Activated naive CD8-positive, alpha-beta T cell treated with anti-CD3 and anti-CD28 coated beads, Interleukin-2, amount 50 U/mL, for 24 hours (primary cell): ENCODE data around the gene PCBP3.
"Not testable (repeated sequence)": the region's sequence is repeated elsewhere in the genome, so short reads cannot be mapped to it uniquely, and the experiment has no call there.

Experiments
- ATAC-seq: fragments of 150-1000 bp; cut with Tn5 transposase; one replicate; pipeline ENCODE4 v1.10.0; 2021
- DNase-seq: peaks from one replicate; pipeline ENCODE4 v3.0.0; 2021
- H3K27ac Mint-ChIP-seq: one replicate; pipeline ENCODE4 v1.8.0; 2021; ENCODE audit warnings: mild to moderate bottlenecking, mixed read lengths
- H3K27me3 Mint-ChIP-seq: one replicate; pipeline ENCODE4 v1.8.0; 2021; ENCODE audit warnings: mixed read lengths
- H3K36me3 Mint-ChIP-seq: one replicate; pipeline ENCODE4 v1.8.0; 2021; ENCODE audit warnings: low read depth, mixed read lengths
- H3K4me1 Mint-ChIP-seq: one replicate; pipeline ENCODE4 v1.8.0; 2021; ENCODE audit warnings: mixed read lengths
- H3K4me3 Mint-ChIP-seq: one replicate; pipeline ENCODE4 v1.8.0; 2021; ENCODE audit warnings: mild to moderate bottlenecking, moderate library complexity, mixed read lengths
- H3K9me3 Mint-ChIP-seq: one replicate; pipeline ENCODE4 v1.8.0; 2021; ENCODE audit warnings: mixed read lengths

Gene PCBP3

DNA sequence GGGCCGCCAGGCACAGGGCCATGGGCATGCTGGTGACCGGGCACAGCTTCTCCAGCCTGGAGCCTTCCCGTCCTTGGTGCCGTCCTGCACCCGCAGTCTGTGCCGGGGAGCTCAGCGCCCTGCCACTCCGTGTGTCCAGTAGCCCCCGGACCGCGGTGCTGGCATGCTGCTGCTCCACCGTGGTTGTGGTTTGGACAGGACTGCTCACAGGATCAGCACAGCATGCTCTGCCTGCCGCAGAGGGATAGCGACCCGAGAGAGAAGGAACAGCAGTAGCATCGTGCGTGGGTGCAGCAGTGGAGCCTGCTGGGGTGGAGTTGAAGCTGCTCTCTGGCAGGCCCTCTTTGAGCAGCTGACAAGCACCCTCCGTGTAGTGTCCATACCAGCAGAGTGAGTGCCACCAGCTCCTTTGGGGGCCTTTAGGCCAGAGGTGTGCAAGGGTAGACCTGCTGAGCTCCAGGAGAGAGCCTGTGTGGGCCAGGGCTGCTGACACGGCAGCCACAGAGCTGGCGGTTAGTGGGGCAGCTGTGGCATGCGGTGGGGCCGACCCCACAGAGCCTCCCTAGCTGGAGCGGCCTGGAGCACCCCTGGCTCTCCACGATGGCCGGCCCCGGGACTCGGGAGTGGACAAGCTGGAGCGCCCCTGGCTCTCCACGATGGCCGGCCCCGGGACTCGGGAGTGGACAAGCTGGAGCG, 6.4 kb upstream of the PCBP3 start:
- peaks cover 2% of the 10 kb centered on the region for H3K27me3 Mint-ChIP-seq
- no peak overlapping the region for H3K27ac Mint-ChIP-seq
- H3K9me3 Mint-ChIP-seq: no peaks in the 10 kb centered on the region
- H3K36me3 Mint-ChIP-seq: no peaks in the 10 kb centered on the region
- no peak for DNase-seq
- H3K4me3 Mint-ChIP-seq: no peak overlapping the region
- ATAC-seq: no peak
- H3K4me1 Mint-ChIP-seq: peaks cover 11% of the 10 kb centered on the region

DNA sequence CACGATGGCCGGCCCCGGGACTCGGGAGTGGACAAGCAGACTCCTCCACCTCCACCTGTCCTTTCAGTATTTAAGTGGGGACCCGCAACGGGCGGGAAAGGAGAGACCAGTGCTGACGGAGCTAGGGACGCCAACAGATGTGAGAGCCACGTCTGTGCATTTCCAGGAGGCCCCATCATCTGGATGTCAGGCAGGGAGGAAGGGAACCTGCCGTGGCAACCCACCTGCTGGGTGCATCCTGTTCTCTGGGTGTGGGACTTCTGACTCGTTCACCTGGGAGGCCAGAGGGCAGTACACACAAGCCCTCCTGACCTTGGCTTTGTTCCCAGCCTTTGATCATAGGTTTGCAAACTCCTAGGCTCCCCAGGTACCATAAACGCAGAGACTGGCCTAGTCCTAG, 5.6 kb upstream of the PCBP3 start:
- no peaks in the 10 kb centered on the region for H3K9me3 Mint-ChIP-seq
- no peak overlapping the region for H3K27ac Mint-ChIP-seq
- no peak for ATAC-seq
- H3K36me3 Mint-ChIP-seq: no peaks in the 10 kb centered on the region
- DNase-seq: no peak
- H3K4me3 Mint-ChIP-seq: no peak overlapping the region
- peaks cover 10% of the 10 kb centered on the region for H3K4me1 Mint-ChIP-seq
- H3K27me3 Mint-ChIP-seq: peaks cover 2% of the 10 kb centered on the region

GRCh38 chr21:45638707-45639106, 4.8 kb upstream of the PCBP3 start:
- Mint-ChIP-seq H3K4me3 (no peak overlapping the region), H3K9me3 (no peaks in the 10 kb centered on the region)
- ATAC-seq: no peak

GRCh38 chr21:45639206-45640000, 4.1 kb upstream of the PCBP3 start:
- ATAC-seq: no peak
- H3K27ac Mint-ChIP-seq: no peak overlapping the region
- no peak for DNase-seq

More at GRCh38 chr21:45638707-45639106, 4.8 kb upstream of the PCBP3 start:
- no peak overlapping the region for H3K27ac Mint-ChIP-seq
- no peak for DNase-seq
- no peaks in the 10 kb centered on the region for H3K36me3 Mint-ChIP-seq
- peaks cover 2% of the 10 kb centered on the region for H3K27me3 Mint-ChIP-seq
- peaks cover 10% of the 10 kb centered on the region for H3K4me1 Mint-ChIP-seq

DNA sequence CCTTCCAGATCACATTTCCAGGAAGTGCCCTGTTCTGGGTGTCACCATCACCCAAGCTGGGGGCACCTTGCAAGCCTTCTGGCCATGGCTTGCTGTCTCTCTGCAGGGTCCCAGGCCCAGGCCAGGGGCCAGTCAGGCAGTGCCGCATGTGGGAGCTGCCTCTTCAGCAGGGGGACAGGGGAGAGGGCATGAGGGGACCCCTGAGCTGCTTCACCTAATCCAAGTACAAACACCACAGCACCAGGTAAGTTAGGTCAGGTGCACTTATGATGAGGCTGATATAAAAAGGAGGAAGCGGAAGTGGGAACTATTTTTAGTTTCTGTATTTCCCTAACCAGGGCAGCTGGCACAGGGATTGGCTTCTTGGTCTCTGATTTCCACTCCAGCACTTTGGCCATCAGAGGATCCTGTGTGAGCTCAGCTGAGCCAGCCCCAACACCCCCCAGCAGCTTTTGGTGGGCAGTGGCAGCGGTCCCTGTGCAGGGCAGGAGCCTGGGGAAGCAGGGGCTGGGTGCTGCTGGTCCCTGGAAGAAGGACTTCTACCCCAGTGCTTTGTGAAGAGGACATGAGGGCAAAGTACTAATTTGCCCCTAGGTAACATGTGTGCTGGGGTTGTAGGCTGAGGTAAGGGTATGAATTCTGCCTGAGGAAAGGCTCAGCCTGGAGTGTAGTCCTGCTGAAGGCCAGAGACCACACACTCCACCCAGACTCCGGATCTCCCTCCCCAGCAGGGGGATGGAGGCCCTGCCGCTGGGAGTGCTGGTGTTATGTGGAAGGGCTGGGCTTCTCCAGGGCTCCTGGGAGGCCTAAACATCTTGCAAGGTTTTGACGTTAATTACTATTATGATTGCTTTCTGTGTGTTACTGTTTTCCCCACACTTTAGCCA, 3.3 kb upstream of the PCBP3 start:
- Mint-ChIP-seq H3K36me3 (no peaks in the 10 kb centered on the region), H3K27me3 (peaks cover 12% of the 10 kb centered on the region), H3K4me1 (peaks cover 21% of the 10 kb centered on the region), H3K27ac (no peak overlapping the region), H3K4me3 (no peak overlapping the region), H3K9me3 (no peaks in the 10 kb centered on the region)
- ATAC-seq (no peak), DNase-seq (no peak)

More at GRCh38 chr21:45639206-45640000, 4.1 kb upstream of the PCBP3 start:
- no peaks in the 10 kb centered on the region for H3K9me3 Mint-ChIP-seq
- peaks cover 4% of the 10 kb centered on the region for H3K27me3 Mint-ChIP-seq
- peaks cover 12% of the 10 kb centered on the region for H3K4me1 Mint-ChIP-seq
- no peaks in the 10 kb centered on the region for H3K36me3 Mint-ChIP-seq
- no peak overlapping the region for H3K4me3 Mint-ChIP-seq

GRCh38 chr21:45640888-45641479, 2.5 kb upstream of the PCBP3 start:
- Mint-ChIP-seq H3K4me1 (peaks cover 27% of the 10 kb centered on the region), H3K4me3 (no peak overlapping the region), H3K27me3 (peaks cover 18% of the 10 kb centered on the region), H3K36me3 (no peaks in the 10 kb centered on the region), H3K9me3 (no peaks in the 10 kb centered on the region), H3K27ac (no peak overlapping the region)
- DNase-seq: no peak
- no peak for ATAC-seq

DNA sequence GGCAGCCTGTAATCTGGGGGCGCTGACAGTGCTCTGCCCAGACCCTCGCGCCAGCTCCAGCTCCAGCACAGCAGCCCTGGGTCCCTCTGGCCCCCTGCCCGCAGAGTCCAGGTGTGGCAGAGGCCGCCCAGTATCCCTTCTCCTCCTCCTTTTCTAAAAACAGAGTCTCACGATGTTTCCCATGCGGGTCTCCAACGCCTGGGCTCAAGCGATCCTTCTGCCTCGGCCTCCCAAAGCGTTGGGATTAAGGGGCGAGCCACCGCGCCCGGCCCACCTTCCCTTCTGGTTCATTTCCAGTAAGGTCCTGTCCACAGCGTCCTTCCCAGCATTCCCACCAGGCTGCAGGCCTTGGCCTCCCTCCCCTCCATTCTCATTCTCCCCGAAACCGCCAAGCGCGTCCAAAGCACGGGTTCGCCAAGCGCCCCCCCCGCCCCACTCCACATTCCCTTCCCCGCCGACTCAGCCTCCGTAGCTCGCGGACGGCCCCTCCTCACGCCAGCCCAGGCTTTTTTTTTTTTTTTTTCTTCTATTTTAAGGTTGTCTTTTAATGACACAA, 2.0 kb upstream of the PCBP3 start:
- H3K27me3 Mint-ChIP-seq: peaks cover 18% of the 10 kb centered on the region
- no peak for ATAC-seq
- no peak overlapping the region for H3K27ac Mint-ChIP-seq
- H3K9me3 Mint-ChIP-seq: no peaks in the 10 kb centered on the region
- no peaks in the 10 kb centered on the region for H3K36me3 Mint-ChIP-seq
- peaks cover 27% of the 10 kb centered on the region for H3K4me1 Mint-ChIP-seq
- H3K4me3 Mint-ChIP-seq: no peak overlapping the region
- DNase-seq: no peak

GRCh38 chr21:45642122-45642813, 1.3 kb upstream of the PCBP3 start:
- H3K4me3 Mint-ChIP-seq: no peak overlapping the region

DNA sequence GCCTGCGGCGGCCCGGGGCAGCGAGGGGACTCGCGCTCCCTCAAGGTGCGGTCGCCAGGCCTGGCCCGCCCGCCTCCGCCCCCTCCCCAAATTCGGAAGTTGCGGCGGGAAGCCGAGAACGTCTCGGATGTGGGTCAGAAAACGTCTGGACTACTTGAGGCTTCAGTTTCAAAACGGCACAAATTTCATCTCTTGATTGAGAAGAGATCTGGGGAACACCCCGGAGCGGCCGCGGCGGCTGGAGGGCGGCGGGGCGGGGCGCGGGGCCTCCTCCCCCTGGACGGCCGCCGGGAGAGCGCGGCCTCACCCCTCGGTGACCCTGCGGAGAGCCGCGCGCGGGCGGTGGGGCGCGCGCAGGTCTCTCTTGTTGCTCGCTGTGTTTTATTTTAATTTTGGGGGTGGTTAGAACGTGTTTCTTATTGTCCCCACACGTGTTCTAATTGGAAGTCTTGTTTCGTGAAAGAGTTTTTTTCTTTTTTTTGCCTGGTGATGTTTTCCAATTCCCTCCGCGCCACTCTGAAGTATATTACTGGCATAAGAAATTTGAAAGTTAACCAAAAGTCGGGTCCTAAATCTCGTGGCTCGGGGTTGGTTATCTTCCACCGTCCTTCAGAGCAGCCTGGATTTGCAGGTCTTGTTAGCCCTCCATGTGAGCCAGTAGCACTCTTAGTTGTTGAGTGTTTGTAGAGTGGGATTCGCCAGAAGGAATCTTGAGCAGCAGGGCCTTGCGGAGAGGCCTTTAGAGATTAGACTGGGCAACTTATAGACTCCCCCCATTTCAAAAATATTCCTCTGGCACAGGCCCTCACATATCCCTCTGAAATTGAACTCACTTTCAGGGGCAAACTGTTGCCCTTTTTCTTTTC, 749 bp downstream of the PCBP3 start:
- Mint-ChIP-seq H3K9me3 (peaks cover 4% of the 10 kb centered on the region), H3K27me3 (peaks cover 22% of the 10 kb centered on the region), H3K27ac (peak overlapping the region; percentile 37), H3K4me1 (peaks cover 27% of the 10 kb centered on the region), H3K4me3 (peak overlapping the region; percentile 76), H3K36me3 (no peaks in the 10 kb centered on the region)
- ATAC-seq (no peak), DNase-seq (peak; percentile 37)

More at GRCh38 chr21:45642122-45642813, 1.3 kb upstream of the PCBP3 start:
- ATAC-seq (no peak), DNase-seq (no peak)
- H3K9me3 Mint-ChIP-seq: no peaks in the 10 kb centered on the region
- H3K4me1 Mint-ChIP-seq: peaks cover 27% of the 10 kb centered on the region
- H3K27me3 Mint-ChIP-seq: peaks cover 22% of the 10 kb centered on the region
- H3K27ac Mint-ChIP-seq: no peak overlapping the region
- no peaks in the 10 kb centered on the region for H3K36me3 Mint-ChIP-seq

DNA sequence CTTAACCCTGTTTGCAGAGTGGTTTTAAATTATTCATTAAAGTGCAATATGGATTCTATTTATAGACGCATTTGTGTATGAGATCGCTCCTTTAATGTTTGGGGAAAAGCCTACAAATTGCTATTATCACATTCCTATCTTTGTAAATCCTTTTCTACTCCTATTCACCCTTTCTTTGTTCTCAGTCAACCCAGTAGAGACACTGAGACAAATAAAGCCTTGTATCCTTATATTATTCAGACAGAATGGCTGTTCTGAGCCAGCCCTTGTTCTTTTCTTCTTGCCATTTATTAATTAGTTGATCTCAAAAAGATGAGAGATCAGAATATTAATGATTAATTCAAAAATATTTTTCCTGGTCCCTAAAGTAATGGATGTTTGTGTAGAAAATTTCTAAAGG, 8.4 kb downstream of the PCBP3 start:
- Mint-ChIP-seq H3K36me3 (no peaks in the 10 kb centered on the region), H3K9me3 (peaks cover 4% of the 10 kb centered on the region), H3K27me3 (peaks cover 12% of the 10 kb centered on the region), H3K4me1 (peaks cover 3% of the 10 kb centered on the region), H3K4me3 (no peak overlapping the region), H3K27ac (no peak overlapping the region)
- ATAC-seq: no peak
- DNase-seq: no peak

DNA sequence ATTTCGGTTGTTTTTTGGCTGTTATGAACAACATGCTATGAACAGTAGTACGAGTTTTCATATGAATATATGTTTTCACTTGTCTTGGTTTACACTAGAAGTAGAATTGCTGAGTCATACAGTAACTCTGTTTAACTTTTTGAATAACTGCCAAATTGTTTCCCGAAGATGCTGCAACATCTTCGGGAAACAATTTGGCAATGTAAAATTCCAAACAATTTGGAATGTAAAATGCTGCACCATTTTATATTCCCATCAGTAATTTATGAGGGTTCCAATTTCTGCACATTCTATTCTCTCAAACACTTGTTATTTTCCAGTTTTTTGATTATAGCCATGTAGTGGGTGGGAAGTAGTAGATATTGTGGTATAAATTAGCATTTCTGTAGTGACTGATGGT, 11.6 kb downstream of the PCBP3 start:
- H3K36me3 Mint-ChIP-seq: no peaks in the 10 kb centered on the region
- H3K27ac Mint-ChIP-seq: no peak overlapping the region
- no peak overlapping the region for H3K4me3 Mint-ChIP-seq
- peaks cover 5% of the 10 kb centered on the region for H3K4me1 Mint-ChIP-seq
- ATAC-seq: no peak
- no peaks in the 10 kb centered on the region for H3K9me3 Mint-ChIP-seq
- peaks cover 7% of the 10 kb centered on the region for H3K27me3 Mint-ChIP-seq
- no peak for DNase-seq

DNA sequence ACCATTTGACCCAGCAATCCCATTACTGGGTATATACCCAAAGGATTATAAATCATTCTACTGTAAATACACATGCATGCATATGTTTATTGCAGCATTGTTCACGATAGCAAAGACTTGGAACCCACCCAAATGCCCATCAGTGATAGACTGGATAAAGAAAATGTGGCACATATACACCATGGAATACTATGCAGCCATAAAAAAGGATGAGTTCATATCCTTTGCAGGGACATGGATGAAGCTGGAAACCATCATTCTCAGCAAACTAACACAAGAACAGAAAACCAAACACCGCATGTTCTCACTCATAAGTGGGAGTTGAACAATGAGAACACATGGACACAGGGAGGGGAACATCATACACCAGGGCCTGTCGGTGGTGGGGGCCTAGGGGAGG, 12.6 kb downstream of the PCBP3 start:
- ATAC-seq, H3K9me3 Mint-ChIP-seq, DNase-seq, H3K27ac Mint-ChIP-seq, H3K4me1 Mint-ChIP-seq, H3K27me3 Mint-ChIP-seq, H3K36me3 Mint-ChIP-seq, H3K4me3 Mint-ChIP-seq: not testable (repeated sequence)
